HT1080 (cell line): ENCODE measurements around the gene COMMD2. TPM values are rescaled to one million over a fixed set of nuclear protein-coding genes. Genes with fewer than 3 reads are reported as not detected.

ENCODE experiments used
- DNase-seq: peaks from one replicate; pipeline ENCODE4 v3.0.0-alpha.2; 2015; ENCODE audit warnings: low read depth
- total RNA-seq: library from RNA; depleted of rRNA; stranded (reverse); fragments of >200 nt; shearing (Covaris generic); gene quantifications from 2 replicates; pipeline ENCODE4 v1.2.3, GENCODE V29; 2014

Gene COMMD2
- total RNA-seq, 1 experiment from 2014 or later = 50.0 TPM

GRCh38 chr3:149764302-149764701 lies 12.0 kb upstream of the COMMD2 start:
- DNase-seq = no peak

- DNase-seq = no peak
Observed at GRCh38 chr3:149763565-149764195, 11.4 kb upstream of the COMMD2 start.

GRCh38 chr3:149753717-149754116 lies 1.4 kb upstream of the COMMD2 start:
- no peak for DNase-seq

DNA sequence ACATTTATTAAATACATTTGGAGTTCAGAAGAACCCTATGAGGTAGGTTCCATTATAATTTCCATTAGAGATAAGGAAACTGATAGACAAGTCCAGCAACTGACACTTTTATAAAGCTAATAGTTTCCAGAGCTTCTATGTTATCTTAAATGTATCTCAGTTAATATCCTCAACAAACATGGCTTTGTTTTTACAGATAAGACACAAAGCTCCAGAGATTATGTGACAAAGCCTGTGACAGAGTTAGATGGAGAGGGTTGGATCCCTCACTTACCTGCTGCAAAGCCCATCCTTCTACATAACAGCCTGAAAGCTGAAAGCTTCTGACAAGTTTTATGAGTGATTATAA lies 473 bp upstream of the COMMD2 start:
- DNase-seq = no peak

GRCh38 chr3:149751551-149751950 lies 738 bp downstream of the COMMD2 start:
- DNase-seq = no peak

GRCh38 chr3:149744606-149745005 lies 7.7 kb downstream of the COMMD2 start:
- no peak for DNase-seq

DNA sequence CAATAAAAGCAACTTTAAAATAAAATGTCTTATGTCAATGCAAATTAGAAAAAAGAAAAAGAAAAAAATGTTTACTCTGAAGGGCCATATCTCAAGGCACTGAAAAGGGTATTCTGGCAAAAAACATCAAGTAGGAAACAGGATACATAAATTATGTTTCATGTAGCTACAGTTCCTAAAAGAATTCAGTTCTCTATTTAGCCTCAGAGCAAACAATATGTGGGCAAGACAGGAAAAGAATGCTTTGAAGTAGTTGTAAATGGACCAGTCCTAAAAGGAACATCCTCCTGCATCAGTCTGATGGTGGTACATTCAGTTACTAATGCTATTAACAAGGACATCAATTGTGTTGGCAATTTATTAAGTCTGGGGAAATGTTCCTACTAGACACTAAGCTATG lies 8.1 kb downstream of the COMMD2 start:
- no peak for DNase-seq

GRCh38 chr3:149739396-149739795 lies 12.9 kb downstream of the COMMD2 start:
- no peak for DNase-seq

GRCh38 chr3:149738876-149739275 lies 13.4 kb downstream of the COMMD2 start:
- DNase-seq = no peak

GRCh38 chr3:149736953-149737205 lies 15.4 kb downstream of the COMMD2 start:
- no peak for DNase-seq

- DNase-seq = peak; percentile 74
Observed at GRCh38 chr3:149736175-149736952, 15.9 kb downstream of the COMMD2 start.

DNA sequence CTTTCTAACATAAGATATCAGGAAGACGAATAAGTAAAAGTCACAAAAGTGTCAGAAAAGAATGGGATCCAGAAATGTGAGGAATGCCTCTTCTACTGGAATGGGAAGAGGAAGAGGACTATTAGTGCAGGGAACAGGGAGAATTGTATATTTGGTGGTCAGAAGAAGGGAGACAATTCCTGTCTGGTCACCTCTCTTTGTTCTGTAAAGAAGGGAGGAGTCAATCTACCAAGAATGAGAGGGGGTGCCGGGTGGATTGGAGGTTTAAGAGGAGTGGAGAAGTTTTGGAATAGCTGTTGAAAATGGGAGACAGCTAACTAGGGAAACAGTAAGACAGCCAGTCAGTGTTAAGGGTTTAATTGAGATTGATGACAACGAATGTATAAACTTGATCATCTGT lies 20.1 kb downstream of the COMMD2 start:
- DNase-seq = no peak

GRCh38 chr3:149727656-149728055 lies 24.6 kb downstream of the COMMD2 start:
- DNase-seq = no peak

GRCh38 chr3:149726716-149727407 lies 25.4 kb downstream of the COMMD2 start:
- DNase-seq = no peak

- no peak for DNase-seq
Observed at GRCh38 chr3:149723781-149724180, 28.5 kb downstream of the COMMD2 start.

DNA sequence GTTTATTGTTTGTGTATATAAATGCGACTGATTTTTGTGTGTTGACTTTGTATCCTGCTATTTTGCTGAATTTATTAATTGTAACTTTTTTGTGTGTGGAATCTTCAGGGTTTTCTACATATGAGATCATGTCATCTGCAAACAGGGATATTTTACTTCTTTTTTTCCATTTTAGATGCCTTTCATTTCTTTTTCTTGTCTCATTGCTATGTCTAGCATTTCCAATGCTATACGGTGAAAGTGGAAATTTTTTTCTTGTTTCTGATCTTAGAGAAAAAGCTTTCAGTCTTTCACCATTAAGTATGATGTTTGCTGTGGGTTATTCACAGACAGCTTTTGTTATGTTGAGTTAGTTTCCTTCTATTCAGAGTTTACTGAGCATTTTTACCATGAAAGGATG lies 31.4 kb downstream of the COMMD2 start:
- DNase-seq = no peak

DNA sequence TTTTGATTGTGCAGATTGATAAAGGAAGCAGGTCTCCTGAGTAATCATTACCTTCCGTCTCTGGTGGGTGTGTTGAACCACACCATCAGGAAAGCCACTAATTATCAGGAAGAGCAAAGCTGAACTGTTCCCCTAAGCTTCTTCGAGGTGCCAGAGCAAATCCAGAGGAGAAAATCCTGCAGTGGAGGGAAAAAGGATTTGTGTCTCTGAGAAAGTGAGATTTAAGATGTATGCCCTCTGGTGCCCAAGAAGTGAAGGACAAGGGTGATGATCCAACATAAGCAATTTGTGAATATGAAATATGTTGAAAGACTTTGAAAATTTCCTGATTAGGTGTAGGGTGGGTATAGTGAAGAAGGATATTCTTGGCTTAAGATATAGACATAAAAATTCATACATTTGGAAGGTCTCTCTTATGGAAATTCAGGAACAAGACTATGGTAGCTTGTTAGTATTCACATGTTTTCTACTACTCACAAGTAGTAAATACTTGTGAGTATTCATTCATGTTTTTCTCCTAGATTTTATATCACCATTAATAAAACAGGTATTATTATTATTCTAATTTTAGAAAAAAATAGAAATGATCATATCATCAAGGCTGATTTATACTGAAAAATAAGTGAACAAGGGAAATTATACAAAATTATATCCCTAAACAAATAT lies 34.8 kb downstream of the COMMD2 start:
- DNase-seq = peak; percentile 78

DNA sequence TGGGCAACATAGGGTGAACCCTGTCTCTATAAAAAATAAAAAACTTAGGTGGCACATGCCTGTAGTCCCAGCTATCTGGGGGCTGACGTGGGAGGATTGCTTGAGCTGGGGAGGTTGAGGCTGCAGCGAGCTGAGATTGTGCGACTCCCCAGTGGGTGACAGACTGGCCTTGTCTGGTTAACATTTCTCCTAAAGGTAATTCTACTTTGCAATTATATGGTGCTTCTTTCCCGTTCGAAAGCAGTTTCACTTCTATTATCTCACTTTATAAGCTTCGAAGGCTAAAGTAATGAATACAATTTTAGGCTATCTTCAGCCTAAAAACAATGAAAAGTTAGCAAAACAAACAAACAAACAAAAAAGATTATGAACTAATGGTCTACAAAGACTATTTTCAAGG lies 35.3 kb downstream of the COMMD2 start:
- DNase-seq = no peak

DNA sequence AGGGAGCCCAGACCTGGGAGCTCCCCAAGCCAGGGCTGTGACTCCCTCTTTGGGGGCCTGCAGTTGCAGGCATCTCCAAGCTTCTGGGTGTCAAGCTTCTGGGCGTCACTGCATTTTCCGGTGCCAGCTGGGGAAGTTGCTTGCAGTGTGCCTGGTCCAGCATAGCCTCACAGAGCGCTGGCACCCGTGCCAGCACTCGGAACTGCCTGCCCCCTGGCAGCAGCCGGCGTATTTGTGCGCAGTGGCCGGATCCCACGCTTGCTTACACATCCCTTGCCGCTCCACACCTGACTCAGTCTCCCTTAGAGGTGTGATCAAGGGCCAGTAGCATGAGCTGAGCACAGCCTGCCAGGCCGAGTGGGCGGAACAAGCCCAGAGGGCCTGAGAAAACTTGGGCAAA lies 37.0 kb downstream of the COMMD2 start:
- DNase-seq = no peak

GRCh38 chr3:149713730-149714654 lies 38.3 kb downstream of the COMMD2 start:
- no peak for DNase-seq

DNA sequence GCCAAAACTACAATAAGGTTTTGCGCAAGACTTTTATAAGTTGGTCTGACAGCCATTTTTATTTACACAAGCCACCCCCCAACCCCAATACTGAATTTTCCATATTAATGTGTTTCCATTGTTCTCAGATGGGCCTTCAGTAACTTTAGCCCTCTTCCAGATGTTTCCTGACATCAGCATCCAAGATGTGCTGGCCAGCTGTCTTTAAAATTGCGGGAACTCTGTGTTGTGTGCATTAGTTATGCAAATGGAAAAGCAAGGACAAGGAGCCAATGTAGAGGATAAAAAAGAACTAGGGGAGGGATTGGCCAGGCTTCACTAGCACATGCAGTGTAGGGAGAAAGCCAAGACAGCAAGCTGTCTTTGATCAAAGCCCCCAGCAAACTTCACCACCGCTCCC lies 45.4 kb downstream of the COMMD2 start:
- no peak for DNase-seq
